Transverse colon (tissue), 4 donors: ENCODE data around the gene PRKCQ.

Source experiments
- CTCF ChIP-seq, 5 experiments: fragments of 200-600 bp in 3 of 5; fragments of 450-650 bp in 2 of 5; sonication (generic) in 3 of 5; IDR thresholded peaks; 1 replicate in 2 of 5; 2 replicates in 3 of 5; pipeline ENCODE4 v1.5.1; 2016 to 2017; ENCODE audit warnings: antibody characterized with exemption in 5 of 5, inconsistent platforms in 3 of 5, mild to moderate bottlenecking in 2 of 5, moderate library complexity in 1 of 5
- POLR2AphosphoS5 ChIP-seq, 3 donors: sonication (generic); formaldehyde crosslinking; IDR thresholded peaks; one replicate each; pipeline ENCODE4 v1.6.1; 2016; ENCODE audit warnings: antibody characterized with exemption in 3 of 3

- TF ChIP-seq CTCF (IDR thresholded peaks at IDR 0.05): no peak
- no peak for TF ChIP-seq POLR2AphosphoS5 (IDR thresholded peaks at IDR 0.05)
These were observed 124.5 kb downstream of the PRKCQ start for GRCh38 chr10:6455592-6455991.
